Measurements from ENCODE around the gene PPP4R2.

The PPP4R2 gene

GRCh38 chr3:73071952-73072351 lies 75.3 kb downstream of the PPP4R2 start:
- no peak for DNase-seq

GRCh38 chr3:73072634-73073033 lies 76.0 kb downstream of the PPP4R2 start:
- DNase-seq, result no peak

GRCh38 chr3:73073091-73073707 lies 76.6 kb downstream of the PPP4R2 start:
- DNase-seq, result no peak

GRCh38 chr3:73074781-73075180 lies 78.2 kb downstream of the PPP4R2 start:
- no peak for DNase-seq

- DNase-seq, result no peak
Measured at GRCh38 chr3:73080216-73080966, 83.8 kb downstream of the PPP4R2 start.

- no peak for DNase-seq
Measured at GRCh38 chr3:73081140-73081539, 84.5 kb downstream of the PPP4R2 start.

GRCh38 chr3:73084170-73084569 lies 87.6 kb downstream of the PPP4R2 start:
- no peak for DNase-seq

GRCh38 chr3:73086071-73086494 lies 89.5 kb downstream of the PPP4R2 start:
- DNase-seq, result peak; percentile 71

- no peak for DNase-seq
Measured at GRCh38 chr3:73094129-73094528, 97.5 kb downstream of the PPP4R2 start.

GRCh38 chr3:73094951-73095350 lies 98.3 kb downstream of the PPP4R2 start:
- no peak for DNase-seq

GRCh38 chr3:73096169-73096568 lies 99.6 kb downstream of the PPP4R2 start:
- DNase-seq, result no peak

- DNase-seq, result no peak
Measured at GRCh38 chr3:73098026-73098425, 101.4 kb downstream of the PPP4R2 start.

GRCh38 chr3:73098873-73099272 lies 102.3 kb downstream of the PPP4R2 start:
- no peak for DNase-seq

- peak; percentile 92 for DNase-seq
Measured at GRCh38 chr3:73100741-73101559, 104.3 kb downstream of the PPP4R2 start.

- no peak for DNase-seq
Measured at GRCh38 chr3:73101881-73102280, 105.3 kb downstream of the PPP4R2 start.

GRCh38 chr3:73107215-73107614 lies 110.6 kb downstream of the PPP4R2 start:
- DNase-seq, result no peak

GRCh38 chr3:73107676-73108187 lies 111.1 kb downstream of the PPP4R2 start:
- no peak for DNase-seq

GRCh38 chr3:73108750-73109149 lies 112.1 kb downstream of the PPP4R2 start:
- no peak for DNase-seq

GRCh38 chr3:73110530-73110929 lies 113.9 kb downstream of the PPP4R2 start:
- no peak for DNase-seq

GRCh38 chr3:73114711-73115110 lies 118.1 kb downstream of the PPP4R2 start:
- no peak for DNase-seq

GRCh38 chr3:73115806-73116205 lies 119.2 kb downstream of the PPP4R2 start:
- no peak for DNase-seq
